ENCODE measurements around the gene NR5A2. TPM values are rescaled to one million over a fixed set of nuclear protein-coding genes. Genes with fewer than 3 reads are reported as not detected.

NR5A2 gene
- total RNA-seq, 1 donor from 2014 or later = 1.4 TPM

- Histone ChIP-seq H3K4me1 (peaks cover 6% of the 10 kb centered on the region), H3K27me3 (ENCODE audit: low read depth) (no peaks in the 10 kb centered on the region), H3K36me3 (no peaks in the 10 kb centered on the region), H3K27ac (no peak overlapping the region), H3K9me3 (no peaks in the 10 kb centered on the region), H3K4me3 (no peak overlapping the region)
- ATAC-seq (no peak), DNase-seq (no peak)
- intact Hi-C loops (cut with DNase I) = no loop called here
- no peak for TF ChIP-seq CTCF (IDR thresholded peaks at IDR 0.05)
Observed at GRCh38 chr1:200133123-200133522, 105.6 kb downstream of the NR5A2 start.

- no peak overlapping the region for H3K27ac ChIP-seq
- ATAC-seq (no peak), DNase-seq (no peak)
- TF ChIP-seq CTCF (IDR thresholded peaks at IDR 0.05) = no peak
- no peaks in the 10 kb centered on the region for H3K27me3 ChIP-seq (ENCODE audit: low read depth)
- no peak overlapping the region for H3K4me3 ChIP-seq
- no peaks in the 10 kb centered on the region for H3K9me3 ChIP-seq
- intact Hi-C loops (cut with DNase I) = no loop called here
- H3K4me1 ChIP-seq = peaks cover 6% of the 10 kb centered on the region
- no peaks in the 10 kb centered on the region for H3K36me3 ChIP-seq
Observed at GRCh38 chr1:200134116-200134515, 106.6 kb downstream of the NR5A2 start.

DNA sequence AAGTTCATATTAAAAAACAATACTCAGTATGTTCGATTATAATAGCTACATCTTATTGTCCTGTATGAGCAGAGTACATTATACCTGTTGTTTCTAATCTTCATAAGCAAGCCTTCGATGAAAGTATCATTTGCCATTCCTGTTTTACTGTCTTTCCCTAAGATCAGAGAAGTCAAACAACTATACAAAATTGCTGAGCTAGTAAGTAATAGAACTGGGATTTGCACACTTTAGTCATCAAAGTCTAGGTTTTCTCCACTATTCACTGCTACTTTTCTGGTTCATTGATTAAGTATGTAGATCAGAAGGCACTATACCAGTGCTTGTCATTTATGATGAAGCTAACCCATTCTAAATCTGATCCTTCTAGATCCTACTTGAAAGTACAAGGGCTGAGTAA lies 108.9 kb downstream of the NR5A2 start:
- peaks cover 6% of the 10 kb centered on the region for H3K4me1 ChIP-seq
- TF ChIP-seq CTCF (IDR thresholded peaks at IDR 0.05) = no peak
- ATAC-seq = no peak
- no peak overlapping the region for H3K4me3 ChIP-seq
- no peaks in the 10 kb centered on the region for H3K36me3 ChIP-seq
- H3K27me3 ChIP-seq (ENCODE audit: low read depth) = no peaks in the 10 kb centered on the region
- intact Hi-C loops (cut with DNase I) = no loop called here
- no peak for DNase-seq
- H3K9me3 ChIP-seq = no peaks in the 10 kb centered on the region
- H3K27ac ChIP-seq = no peak overlapping the region

- intact Hi-C loops (cut with DNase I) = no loop called here
- Histone ChIP-seq H3K9me3 (no peaks in the 10 kb centered on the region), H3K27ac (no peak overlapping the region), H3K36me3 (no peaks in the 10 kb centered on the region), H3K27me3 (ENCODE audit: low read depth) (no peaks in the 10 kb centered on the region), H3K4me1 (no peaks in the 10 kb centered on the region), H3K4me3 (no peak overlapping the region)
- TF ChIP-seq CTCF (IDR thresholded peaks at IDR 0.05) = peak; percentile 60
- ATAC-seq (peak; percentile 85 to 87), DNase-seq (no peak)
Observed at GRCh38 chr1:200139661-200140250, 112.2 kb downstream of the NR5A2 start.

DNA sequence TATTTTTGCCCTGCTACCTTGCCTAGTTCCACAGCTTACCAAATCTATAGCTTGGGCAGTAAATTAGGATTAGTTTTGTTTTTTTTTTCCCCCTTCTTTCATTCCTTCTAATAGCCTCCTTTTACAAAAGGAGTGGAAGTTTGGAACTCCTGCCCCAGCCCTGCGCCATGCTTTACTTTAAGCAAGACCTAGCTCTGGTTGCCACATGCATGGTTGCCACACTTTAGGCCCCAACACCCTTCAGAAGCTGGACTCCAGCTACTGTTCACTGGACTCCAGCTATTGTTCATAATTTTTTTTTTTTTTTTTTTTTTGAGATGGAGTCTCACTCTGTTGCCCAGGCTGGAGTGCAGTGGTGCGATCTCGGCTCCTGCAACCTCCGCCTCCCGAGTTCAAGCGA lies 115.8 kb downstream of the NR5A2 start:
- no peak overlapping the region for H3K27ac ChIP-seq
- ATAC-seq = no peak
- intact Hi-C loops (cut with DNase I) = no loop called here

More for the DNA sequence above, 115.8 kb downstream of the NR5A2 start:
- Histone ChIP-seq H3K4me1 (no peaks in the 10 kb centered on the region), H3K27me3 (ENCODE audit: low read depth) (no peaks in the 10 kb centered on the region), H3K36me3 (no peaks in the 10 kb centered on the region), H3K4me3 (no peak overlapping the region), H3K9me3 (no peaks in the 10 kb centered on the region)
- DNase-seq = no peak
- TF ChIP-seq CTCF (IDR thresholded peaks at IDR 0.05) = no peak
